ENCODE measurements around the gene PAQR9. TPM values are rescaled to one million over a fixed set of nuclear protein-coding genes. Genes with fewer than 3 reads are reported as not detected.

PAQR9 gene
- total RNA-seq, 1 donor from 2014 or later, result not detected

DNA sequence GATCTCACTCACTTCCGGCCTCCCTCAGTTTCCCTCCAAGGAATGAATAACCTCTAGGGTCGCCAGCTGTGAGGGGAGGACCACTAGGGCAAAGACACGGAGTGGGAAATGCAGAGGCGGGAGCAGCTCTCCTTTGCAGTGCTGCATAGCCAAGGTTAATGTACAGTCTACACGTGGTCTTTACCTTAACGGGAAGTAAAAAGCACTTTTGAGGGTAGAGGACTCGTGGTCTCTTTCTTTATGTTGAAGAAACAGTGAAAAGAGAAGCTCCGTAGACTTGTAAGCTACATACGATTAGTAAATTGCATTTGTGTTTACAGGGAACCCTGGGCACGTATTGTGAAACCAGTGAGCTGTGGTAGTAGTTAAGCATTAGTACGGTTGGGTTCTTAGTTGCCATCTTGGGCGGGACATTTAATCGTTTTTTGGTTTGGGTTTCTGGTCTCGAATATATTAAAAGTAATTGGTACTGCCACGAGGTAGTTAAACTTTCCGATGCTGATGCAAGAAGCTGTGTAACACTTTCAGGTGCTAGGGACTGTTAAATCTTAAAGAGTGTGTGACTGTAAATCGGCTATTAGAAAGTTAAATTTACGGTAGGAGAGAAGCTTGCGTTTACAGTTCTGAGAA, 38.7 kb upstream of the PAQR9 start:
- TF ChIP-seq, protein P1, sequence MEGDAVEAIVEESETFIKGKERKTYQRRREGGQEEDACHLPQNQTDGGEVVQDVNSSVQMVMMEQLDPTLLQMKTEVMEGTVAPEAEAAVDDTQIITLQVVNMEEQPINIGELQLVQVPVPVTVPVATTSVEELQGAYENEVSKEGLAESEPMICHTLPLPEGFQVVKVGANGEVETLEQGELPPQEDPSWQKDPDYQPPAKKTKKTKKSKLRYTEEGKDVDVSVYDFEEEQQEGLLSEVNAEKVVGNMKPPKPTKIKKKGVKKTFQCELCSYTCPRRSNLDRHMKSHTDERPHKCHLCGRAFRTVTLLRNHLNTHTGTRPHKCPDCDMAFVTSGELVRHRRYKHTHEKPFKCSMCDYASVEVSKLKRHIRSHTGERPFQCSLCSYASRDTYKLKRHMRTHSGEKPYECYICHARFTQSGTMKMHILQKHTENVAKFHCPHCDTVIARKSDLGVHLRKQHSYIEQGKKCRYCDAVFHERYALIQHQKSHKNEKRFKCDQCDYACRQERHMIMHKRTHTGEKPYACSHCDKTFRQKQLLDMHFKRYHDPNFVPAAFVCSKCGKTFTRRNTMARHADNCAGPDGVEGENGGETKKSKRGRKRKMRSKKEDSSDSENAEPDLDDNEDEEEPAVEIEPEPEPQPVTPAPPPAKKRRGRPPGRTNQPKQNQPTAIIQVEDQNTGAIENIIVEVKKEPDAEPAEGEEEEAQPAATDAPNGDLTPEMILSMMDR (IDR thresholded peaks at IDR 0.05), result no peak
- Mint-ChIP-seq H3K36me3 (ENCODE audit: unreplicated experiment) (no peaks in the 10 kb centered on the region), H3K27ac (ENCODE audit: unreplicated experiment) (peak overlapping the region; percentile 100), H3K4me1 (ENCODE audit: unreplicated experiment) (peaks cover 41% of the 10 kb centered on the region), H3K9me3 (ENCODE audit: unreplicated experiment) (no peaks in the 10 kb centered on the region), H3K4me3 (ENCODE audit: unreplicated experiment) (peak overlapping the region; percentile 94), H3K27me3 (ENCODE audit: unreplicated experiment) (no peaks in the 10 kb centered on the region)
- DNase-seq (ENCODE audit: extremely low spot score, unreplicated experiment), result no peak

DNA sequence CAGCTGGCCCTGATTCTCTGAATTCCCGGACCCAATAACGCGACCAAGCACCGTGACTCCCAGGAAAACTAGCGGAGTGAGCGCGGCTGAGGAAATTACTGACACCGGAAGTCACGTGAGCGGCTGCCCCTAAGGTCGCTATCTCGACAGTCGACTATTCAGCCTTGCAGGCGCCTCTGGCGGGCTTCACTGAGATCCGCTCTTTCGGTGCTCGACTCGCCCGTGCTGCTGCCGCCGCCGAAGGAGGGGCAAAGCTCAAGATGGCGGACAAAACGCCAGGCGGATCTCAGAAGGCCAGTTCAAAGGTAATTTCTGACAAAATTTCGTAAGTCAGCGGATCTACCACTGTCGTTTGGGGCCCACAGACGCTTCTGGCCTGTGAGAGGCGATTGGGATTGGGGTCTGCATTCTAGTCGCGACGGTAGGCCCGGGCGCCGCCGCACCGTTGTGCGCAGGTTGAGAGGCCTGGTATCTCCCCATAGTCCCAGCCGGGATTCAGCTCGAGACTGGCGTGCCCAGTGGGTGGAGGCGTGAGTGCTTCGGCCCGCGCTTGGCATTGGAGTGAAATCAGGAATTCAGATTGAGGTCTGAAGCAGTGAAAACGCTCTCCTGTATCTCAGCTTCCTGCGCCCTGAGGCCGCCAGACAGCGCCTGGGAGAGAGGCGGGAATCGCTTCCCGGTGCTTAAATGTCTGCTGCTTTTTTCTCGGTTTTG, 38.1 kb upstream of the PAQR9 start, which contains the start of gene U2SURP:
TSS of gene U2SURP (plus strand) at position 202 of the 714 bp plus-strand sequence. CDS start at position 261, 59 bp downstream.
- no peaks in the 10 kb centered on the region for H3K36me3 Mint-ChIP-seq (ENCODE audit: unreplicated experiment)
- TF ChIP-seq, protein P1 (IDR thresholded peaks at IDR 0.05), result no peak
- peak within 1 kb of the TSS; percentile 94 for H3K4me3 Mint-ChIP-seq (ENCODE audit: unreplicated experiment)
- no peaks in the 10 kb centered on the region for H3K27me3 Mint-ChIP-seq (ENCODE audit: unreplicated experiment)
- peaks cover 39% of the 10 kb centered on the region for H3K4me1 Mint-ChIP-seq (ENCODE audit: unreplicated experiment)
- peak within 1 kb of the TSS; percentile 100 for H3K27ac Mint-ChIP-seq (ENCODE audit: unreplicated experiment)
- H3K9me3 Mint-ChIP-seq (ENCODE audit: unreplicated experiment), result no peaks in the 10 kb centered on the region
- DNase-seq (ENCODE audit: extremely low spot score, unreplicated experiment), result peak; percentile 98

DNA sequence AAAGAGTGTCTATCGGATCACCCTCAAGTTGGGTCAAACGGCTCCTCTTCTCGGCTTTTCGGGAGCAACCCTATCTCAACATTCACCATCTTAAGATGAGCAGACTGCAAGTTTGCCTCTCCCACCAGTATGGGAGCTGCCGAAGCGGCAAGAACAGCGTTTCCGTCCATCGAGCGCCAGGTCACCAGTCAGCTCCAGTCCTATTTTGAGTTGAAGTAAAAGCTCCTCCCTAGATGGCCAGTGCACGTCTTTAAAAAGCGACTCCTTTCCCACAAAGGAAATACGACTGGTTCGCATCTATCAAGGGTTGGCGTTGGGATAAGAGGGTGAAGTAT, 37.5 kb upstream of the PAQR9 start:
- no peaks in the 10 kb centered on the region for H3K9me3 Mint-ChIP-seq (ENCODE audit: unreplicated experiment)

DNA sequence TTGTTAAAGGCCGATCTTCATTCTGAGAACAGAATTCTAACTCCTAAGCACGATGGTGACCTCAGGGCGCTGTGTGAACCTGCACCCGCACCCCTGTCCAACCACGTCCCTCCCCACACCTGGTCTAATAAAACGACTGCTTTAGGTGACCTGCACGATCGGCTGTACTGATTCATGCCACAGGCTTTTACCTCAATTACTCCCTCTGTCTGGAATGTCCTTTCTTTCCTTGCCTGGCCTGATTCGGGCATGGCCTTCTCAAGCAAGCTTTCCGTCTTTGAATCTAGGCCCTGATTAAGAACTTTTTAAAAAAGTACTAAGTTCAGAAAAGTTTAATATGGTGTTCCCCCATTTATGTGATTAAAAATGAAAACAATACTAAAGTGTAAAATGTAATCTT, 37.1 kb upstream of the PAQR9 start:
- Mint-ChIP-seq H3K4me3 (ENCODE audit: unreplicated experiment) (peak overlapping the region; percentile 94), H3K36me3 (ENCODE audit: unreplicated experiment) (no peaks in the 10 kb centered on the region), H3K27ac (ENCODE audit: unreplicated experiment) (peak overlapping the region; percentile 100), H3K4me1 (ENCODE audit: unreplicated experiment) (peaks cover 37% of the 10 kb centered on the region), H3K27me3 (ENCODE audit: unreplicated experiment) (no peaks in the 10 kb centered on the region), H3K9me3 (ENCODE audit: unreplicated experiment) (no peaks in the 10 kb centered on the region)
- DNase-seq (ENCODE audit: extremely low spot score, unreplicated experiment), result no peak
- TF ChIP-seq, protein P1 (IDR thresholded peaks at IDR 0.05), result no peak

More for the DNA sequence above, 37.5 kb upstream of the PAQR9 start:
- Mint-ChIP-seq H3K27me3 (ENCODE audit: unreplicated experiment) (no peaks in the 10 kb centered on the region), H3K27ac (ENCODE audit: unreplicated experiment) (peak overlapping the region; percentile 100), H3K4me1 (ENCODE audit: unreplicated experiment) (peaks cover 38% of the 10 kb centered on the region), H3K4me3 (ENCODE audit: unreplicated experiment) (peak overlapping the region; percentile 94), H3K36me3 (ENCODE audit: unreplicated experiment) (no peaks in the 10 kb centered on the region)
- DNase-seq (ENCODE audit: extremely low spot score, unreplicated experiment), result no peak
- TF ChIP-seq, protein P1 (IDR thresholded peaks at IDR 0.05), result no peak

DNA sequence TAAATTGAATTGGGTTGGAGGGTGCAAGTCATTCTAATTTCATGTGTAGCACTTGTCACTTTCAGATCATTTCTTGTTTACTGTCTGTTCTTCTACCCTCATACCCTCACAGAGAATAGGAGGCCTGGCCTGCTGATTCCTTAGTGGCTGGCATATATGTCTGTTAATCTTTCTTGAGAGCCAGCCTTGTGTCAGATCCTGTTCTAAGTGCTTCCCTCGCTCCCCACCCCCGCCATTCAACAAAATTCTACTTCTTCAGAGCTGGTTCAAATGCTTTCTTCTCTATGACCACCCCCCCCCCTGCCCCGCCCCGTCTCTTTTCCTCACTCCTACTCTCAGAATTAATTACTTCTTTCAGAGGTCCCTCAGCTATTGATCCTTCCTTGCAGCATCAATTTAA, 36.4 kb upstream of the PAQR9 start:
- no peaks in the 10 kb centered on the region for H3K27me3 Mint-ChIP-seq (ENCODE audit: unreplicated experiment)
- H3K27ac Mint-ChIP-seq (ENCODE audit: unreplicated experiment), result peak overlapping the region; percentile 100
- peaks cover 33% of the 10 kb centered on the region for H3K4me1 Mint-ChIP-seq (ENCODE audit: unreplicated experiment)
- TF ChIP-seq, protein P1 (IDR thresholded peaks at IDR 0.05), result no peak
- no peaks in the 10 kb centered on the region for H3K9me3 Mint-ChIP-seq (ENCODE audit: unreplicated experiment)
- H3K4me3 Mint-ChIP-seq (ENCODE audit: unreplicated experiment), result peak overlapping the region; percentile 94
- DNase-seq (ENCODE audit: extremely low spot score, unreplicated experiment), result no peak
- no peaks in the 10 kb centered on the region for H3K36me3 Mint-ChIP-seq (ENCODE audit: unreplicated experiment)

All from osteocyte (in vitro differentiated cells).